GM19025 (cell line): ENCODE results near the gene FAM219A.
"Not testable (repeated sequence)": the region's sequence is repeated elsewhere in the genome, so short reads cannot be mapped to it uniquely, and the experiment has no call there.

Experiments
- ATAC-seq: cut with Tn5 transposase; IDR thresholded peaks from one replicate; pipeline ENCODE4 v1.9.1; 2021; ENCODE audit warnings: mild to moderate bottlenecking, low read depth, moderate library complexity; ENCODE audit not compliant: unreplicated experiment

FAM219A gene

GRCh38 chr9:34485822-34486221 is 27.5 kb upstream of the FAM219A start:
- ATAC-seq = no peak

DNA sequence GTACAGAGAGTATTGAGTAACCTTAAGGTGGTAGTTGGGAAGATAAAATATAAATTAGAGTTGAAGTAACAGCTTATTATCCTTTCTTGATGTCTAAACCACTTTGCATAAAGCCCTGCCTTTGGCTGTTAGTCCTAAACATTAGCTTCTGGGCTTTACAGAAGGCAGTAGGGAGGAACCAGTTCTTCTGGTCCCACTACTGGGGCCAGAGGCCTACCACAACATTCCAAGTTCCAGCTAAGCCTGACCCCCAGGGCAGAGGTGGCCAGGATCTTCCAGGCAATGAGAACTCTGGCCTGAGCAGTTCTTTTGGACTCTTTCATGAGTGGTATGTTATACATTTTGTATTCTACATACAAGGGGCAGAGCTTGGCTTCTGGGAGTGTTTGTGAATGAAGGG is 26.3 kb upstream of the FAM219A start:
- ATAC-seq = no peak

DNA sequence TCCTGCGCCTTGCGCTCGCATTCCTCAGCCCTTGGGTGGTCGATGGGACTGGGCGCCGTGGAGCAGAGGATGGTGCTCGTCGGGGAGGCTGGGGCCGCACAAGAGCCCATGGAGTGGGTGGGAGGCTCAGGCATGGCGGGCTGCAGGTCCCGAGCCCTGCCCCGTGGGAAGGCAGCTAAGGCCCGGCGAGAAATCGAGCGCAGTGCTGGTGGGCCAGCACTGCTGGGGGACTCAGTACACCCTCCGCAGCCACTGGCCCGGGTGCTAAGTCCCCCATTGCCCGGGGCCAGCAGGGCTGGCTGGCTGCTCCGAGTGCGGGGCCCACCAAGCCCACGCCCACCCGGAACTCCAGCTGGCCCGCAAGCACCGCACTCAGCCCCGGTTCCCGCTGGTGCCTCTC is 24.4 kb upstream of the FAM219A start:
- ATAC-seq = not testable (repeated sequence)

GRCh38 chr9:34481620-34482019 is 23.2 kb upstream of the FAM219A start:
- not testable (repeated sequence) for ATAC-seq

DNA sequence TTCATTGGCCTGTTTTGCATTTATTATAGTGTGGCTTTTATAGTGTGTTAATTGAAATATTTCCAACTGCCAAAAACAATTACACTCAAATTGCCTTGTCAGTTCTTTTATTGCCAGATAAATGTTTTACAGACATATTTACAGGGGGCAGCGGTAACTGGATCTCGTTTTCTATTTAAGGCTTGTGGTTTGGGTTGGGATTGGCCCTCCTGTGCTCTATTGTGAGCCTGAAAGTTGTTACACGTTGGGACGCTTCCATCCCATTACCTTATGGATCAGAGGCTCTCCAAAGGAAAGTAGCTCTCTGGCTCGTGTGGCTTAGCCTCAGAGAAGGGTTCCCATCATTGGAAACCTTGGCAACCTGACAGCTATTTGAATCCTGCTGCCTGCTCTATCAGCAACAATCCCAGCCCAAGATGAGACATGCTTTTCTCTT is 21.1 kb upstream of the FAM219A start:
- no peak for ATAC-seq

DNA sequence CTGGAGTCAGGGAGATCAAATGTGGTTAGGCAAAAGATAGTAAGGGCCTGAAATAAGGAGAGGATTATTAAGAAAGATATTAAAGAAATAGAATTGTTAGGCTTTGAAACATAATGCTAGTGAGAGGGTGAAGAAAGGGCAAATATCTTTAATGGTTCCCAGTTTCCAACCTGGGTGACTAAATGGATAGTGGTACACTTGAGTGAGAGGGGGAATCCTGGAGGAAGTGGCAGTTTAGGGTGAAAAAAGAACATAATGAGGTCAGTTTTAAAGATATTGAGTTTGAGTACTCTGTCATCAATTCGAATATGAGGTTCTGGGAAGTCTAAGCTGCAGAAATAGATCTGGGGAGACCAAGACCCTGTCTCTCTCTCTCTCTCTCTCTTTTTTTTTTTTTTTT is 19.2 kb upstream of the FAM219A start:
- no peak for ATAC-seq

DNA sequence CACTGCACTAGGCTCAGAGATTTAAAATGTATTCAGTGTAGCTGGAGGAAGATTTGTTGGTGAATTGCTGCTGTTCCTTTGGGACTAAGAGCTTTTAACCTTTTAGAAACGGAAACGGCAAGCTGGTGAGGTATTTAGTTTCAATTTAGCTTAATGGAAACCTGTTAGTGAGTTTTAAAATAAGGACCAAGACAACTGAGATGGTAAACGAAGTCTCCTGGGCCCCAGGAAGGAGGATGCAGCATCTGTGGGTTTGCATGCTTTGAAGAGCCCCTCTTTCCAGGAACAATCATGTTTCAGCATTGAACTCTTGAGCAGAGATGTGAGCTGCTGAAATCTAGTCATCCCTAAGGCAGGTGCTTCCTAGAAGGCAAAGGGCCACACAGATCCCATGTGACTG is 16.7 kb upstream of the FAM219A start:
- no peak for ATAC-seq

DNA sequence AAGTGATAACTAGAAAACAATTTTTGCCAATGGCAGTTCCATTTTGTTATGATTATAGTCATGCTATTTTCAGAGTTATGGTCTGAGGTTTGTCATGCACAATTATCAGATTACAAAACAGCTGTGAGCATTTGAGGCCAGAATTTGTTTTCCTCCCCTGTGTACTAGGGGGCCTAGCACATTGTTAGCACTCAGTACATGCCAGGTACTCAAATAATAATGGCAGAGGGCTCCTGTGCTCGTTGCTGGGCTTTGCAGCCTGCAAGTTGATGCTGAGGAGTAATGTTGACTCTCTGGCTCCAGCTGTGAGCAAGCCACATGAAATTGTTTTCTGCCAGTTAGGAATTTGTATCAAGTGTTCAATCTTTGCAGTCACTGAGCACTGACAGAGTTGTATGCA is 7.1 kb upstream of the FAM219A start:
- ATAC-seq = no peak

DNA sequence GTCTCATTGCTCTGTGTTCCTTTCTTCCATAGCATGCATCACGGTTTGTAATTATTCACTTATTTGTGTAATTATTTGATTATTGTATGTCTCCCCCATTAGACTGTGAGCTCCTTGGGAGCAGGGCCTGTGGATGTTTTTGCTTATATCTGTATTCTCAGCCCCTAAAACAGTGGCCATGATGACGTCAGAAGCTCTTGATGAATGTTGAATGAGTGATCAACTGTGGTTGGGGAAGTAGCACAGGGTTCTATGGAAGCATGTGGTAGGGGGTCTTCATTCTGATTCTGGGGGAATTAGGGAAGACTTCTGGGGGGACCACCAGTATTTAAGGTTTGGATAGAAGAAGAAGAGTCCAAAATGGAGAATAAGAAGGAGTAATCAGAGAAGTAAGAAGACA is 6.2 kb upstream of the FAM219A start:
- no peak for ATAC-seq

DNA sequence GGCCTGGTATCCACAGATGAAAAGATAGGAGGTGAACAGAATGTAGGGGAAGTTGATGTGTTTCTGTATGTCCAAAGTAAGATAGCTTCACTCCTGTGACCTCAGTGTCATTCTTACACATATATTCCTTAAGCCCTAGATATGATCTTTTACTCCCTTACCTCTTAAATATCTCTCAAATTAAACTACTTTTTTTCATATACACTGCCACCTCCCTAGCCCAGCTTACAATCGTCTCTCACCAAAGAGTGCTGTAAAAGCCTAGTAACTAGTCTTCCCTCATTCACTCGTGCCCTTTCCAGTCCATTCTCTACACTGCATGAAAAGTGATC is 5.5 kb upstream of the FAM219A start:
- no peak for ATAC-seq

GRCh38 chr9:34463098-34463900 is 4.9 kb upstream of the FAM219A start:
- no peak for ATAC-seq

GRCh38 chr9:34459941-34460340 is 1.6 kb upstream of the FAM219A start:
- ATAC-seq = no peak

GRCh38 chr9:34459356-34459755 is 986 bp upstream of the FAM219A start:
- ATAC-seq = no peak

GRCh38 chr9:34458959-34459340 is 580 bp upstream of the FAM219A start:
- no peak for ATAC-seq

DNA sequence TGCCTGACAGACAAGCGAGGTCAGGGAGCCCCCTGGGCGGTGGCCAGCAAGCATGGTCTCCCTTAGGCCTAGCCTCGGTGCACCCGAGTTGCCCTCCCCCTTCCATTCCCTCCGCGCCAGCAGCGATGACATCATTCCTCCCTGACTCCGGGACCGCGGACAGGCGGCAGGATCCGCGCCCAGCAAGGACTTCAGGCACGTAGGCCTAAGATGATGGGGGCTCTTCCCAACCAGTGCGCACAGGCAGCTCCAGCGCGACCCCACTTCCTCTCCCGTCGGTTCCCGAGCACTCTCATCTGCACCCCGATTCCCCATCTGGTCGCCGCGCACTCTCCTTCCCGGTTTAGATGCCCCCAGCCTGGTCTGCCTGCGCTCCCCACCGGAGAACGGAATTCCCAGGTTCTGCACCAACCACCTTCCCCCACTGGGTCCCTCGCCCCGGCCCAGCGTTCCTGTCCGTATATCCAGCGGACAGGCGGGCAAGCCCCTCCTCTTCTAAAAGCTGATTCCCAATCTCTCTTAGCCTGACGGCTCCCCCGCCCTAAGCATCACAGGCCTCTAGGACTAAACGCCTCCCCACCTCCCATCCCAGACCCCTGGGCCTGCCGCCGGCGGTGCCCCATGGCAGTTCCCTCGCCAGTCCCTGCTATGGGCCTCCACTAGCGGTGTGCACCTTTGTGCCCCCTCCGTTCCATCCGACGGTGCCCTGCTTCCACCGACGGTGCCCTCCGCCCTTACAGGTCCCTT is 931 bp downstream of the FAM219A start:
- ATAC-seq = no peak

- no peak for ATAC-seq
Measured at GRCh38 chr9:34456746-34457145, 1.6 kb downstream of the FAM219A start.

- ATAC-seq = no peak
Measured at GRCh38 chr9:34456151-34456550, 2.2 kb downstream of the FAM219A start.

- no peak for ATAC-seq
Measured at GRCh38 chr9:34454571-34455065, 3.8 kb downstream of the FAM219A start.

- ATAC-seq = no peak
Measured at GRCh38 chr9:34452568-34452967, 5.8 kb downstream of the FAM219A start.

DNA sequence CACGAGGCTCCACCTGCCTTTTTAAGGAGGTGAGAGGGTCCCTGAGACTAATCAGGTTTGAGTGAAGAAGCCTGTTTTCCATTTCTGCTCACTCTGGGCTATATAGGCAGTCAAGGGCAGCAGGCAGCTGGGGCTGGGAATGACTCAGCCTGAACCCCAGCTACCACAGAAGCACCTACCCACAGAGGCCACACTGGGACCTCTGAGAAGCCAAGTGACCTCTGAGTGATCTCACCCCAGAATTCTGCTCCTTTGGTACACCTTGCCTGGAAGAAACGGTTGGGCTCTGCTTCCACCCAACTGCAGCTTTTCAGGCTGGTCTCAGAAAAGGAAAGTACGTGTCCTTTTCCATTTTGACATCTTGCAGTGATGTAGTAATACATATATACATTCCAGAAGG is 6.8 kb downstream of the FAM219A start:
- ATAC-seq = peak; percentile 96

DNA sequence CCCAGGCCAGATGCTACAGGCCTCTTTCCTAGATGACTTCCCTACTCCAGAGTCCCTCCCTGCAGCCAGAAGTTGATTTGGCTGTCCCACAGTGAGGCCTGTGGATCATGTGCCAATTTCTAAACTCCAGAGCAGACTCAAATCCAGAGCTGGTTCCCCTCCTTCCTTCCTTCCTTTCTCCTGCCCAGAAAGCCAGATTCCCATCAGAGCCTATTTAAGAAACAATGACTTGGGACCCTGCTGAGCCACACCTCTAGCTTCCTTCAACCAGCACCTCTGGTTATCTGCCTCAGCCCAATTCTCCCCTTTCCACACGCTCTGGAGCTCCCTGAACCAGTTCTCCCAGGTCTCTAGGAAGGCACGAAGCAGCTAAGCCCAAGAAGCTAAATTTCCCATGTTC is 7.2 kb downstream of the FAM219A start:
- ATAC-seq = no peak

GRCh38 chr9:34450644-34451043 is 7.7 kb downstream of the FAM219A start:
- ATAC-seq = no peak
